HuH-7.5 (cell line): Measurements from ENCODE around the gene DYNLT2.

Source experiments
- DNase-seq: peaks from one replicate; pipeline ENCODE4 v3.0.0; 2011; ENCODE audit warnings: low spot score

The DYNLT2 gene

GRCh38 chr6:169738204-169738975 lies 13.0 kb downstream of the DYNLT2 start:
- DNase-seq, result no peak

GRCh38 chr6:169729961-169730360 lies 21.4 kb downstream of the DYNLT2 start:
- no peak for DNase-seq

GRCh38 chr6:169726963-169727362 lies 24.4 kb downstream of the DYNLT2 start:
- no peak for DNase-seq

GRCh38 chr6:169726049-169726400 lies 25.3 kb downstream of the DYNLT2 start:
- no peak for DNase-seq

- peak; percentile 71 for DNase-seq
Observed at GRCh38 chr6:169725125-169726048, 26.0 kb downstream of the DYNLT2 start.

- peak; percentile 78 for DNase-seq
Observed at GRCh38 chr6:169724494-169725124, 26.8 kb downstream of the DYNLT2 start, which contains the start of gene PHF10. PHF10 (minus strand) TSS chr6:169724500; CDS start chr6:169723931, 569 bp downstream.

GRCh38 chr6:169723991-169724493 lies 27.3 kb downstream of the DYNLT2 start:
- DNase-seq, result peak; percentile 46

- peak; percentile 41 for DNase-seq
Observed at GRCh38 chr6:169723200-169723909, 28.0 kb downstream of the DYNLT2 start.

- DNase-seq, result peak; percentile 51
Observed at GRCh38 chr6:169722362-169723199, 28.8 kb downstream of the DYNLT2 start.

- no peak for DNase-seq
Observed at GRCh38 chr6:169720207-169720855, 31.0 kb downstream of the DYNLT2 start.

- no peak for DNase-seq
Observed at GRCh38 chr6:169719117-169719516, 32.3 kb downstream of the DYNLT2 start.

- DNase-seq, result no peak
Observed at GRCh38 chr6:169714595-169714994, 36.8 kb downstream of the DYNLT2 start.

GRCh38 chr6:169714178-169714577 lies 37.2 kb downstream of the DYNLT2 start:
- DNase-seq, result no peak

GRCh38 chr6:169710009-169710408 lies 41.4 kb downstream of the DYNLT2 start:
- no peak for DNase-seq

- no peak for DNase-seq
Observed at GRCh38 chr6:169709293-169709692, 42.1 kb downstream of the DYNLT2 start.

- DNase-seq, result no peak
Observed at GRCh38 chr6:169707772-169708171, 43.6 kb downstream of the DYNLT2 start.

- DNase-seq, result no peak
Observed at GRCh38 chr6:169702840-169703246, 48.5 kb downstream of the DYNLT2 start.

GRCh38 chr6:169701954-169702839 lies 49.2 kb downstream of the DYNLT2 start, which contains the start of the genes C6orf120 and WDR27:
C6orf120 (plus strand) TSS chr6:169702126; CDS start chr6:169702460, 334 bp downstream.
WDR27 (minus strand) TSS chr6:169702029; CDS start chr6:169689005, 13,024 bp downstream.
- peak; percentile 85 for DNase-seq
